Measurements from ENCODE around the gene ZNF385C.

ZNF385C gene

DNA sequence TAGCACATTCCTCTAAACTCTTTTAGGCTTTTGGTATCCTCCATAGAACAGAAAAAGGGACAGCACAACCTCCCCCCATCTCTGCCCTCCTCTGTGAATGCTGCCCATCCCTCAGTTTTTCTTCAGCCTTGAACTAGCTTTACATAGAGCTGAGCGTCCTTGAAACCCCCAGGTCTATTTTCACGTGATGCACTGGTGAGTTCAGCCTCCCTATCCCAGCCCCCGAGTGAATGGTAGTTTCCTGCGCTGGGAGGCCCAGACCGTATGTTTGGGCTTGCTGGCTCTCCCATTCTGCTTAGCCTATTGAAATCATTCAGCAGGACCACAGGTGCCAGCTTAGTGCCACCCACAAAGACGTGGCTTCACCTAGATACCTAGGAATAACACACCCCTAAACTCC is 22.5 kb downstream of the ZNF385C start:
- DNase-seq = no peak

DNA sequence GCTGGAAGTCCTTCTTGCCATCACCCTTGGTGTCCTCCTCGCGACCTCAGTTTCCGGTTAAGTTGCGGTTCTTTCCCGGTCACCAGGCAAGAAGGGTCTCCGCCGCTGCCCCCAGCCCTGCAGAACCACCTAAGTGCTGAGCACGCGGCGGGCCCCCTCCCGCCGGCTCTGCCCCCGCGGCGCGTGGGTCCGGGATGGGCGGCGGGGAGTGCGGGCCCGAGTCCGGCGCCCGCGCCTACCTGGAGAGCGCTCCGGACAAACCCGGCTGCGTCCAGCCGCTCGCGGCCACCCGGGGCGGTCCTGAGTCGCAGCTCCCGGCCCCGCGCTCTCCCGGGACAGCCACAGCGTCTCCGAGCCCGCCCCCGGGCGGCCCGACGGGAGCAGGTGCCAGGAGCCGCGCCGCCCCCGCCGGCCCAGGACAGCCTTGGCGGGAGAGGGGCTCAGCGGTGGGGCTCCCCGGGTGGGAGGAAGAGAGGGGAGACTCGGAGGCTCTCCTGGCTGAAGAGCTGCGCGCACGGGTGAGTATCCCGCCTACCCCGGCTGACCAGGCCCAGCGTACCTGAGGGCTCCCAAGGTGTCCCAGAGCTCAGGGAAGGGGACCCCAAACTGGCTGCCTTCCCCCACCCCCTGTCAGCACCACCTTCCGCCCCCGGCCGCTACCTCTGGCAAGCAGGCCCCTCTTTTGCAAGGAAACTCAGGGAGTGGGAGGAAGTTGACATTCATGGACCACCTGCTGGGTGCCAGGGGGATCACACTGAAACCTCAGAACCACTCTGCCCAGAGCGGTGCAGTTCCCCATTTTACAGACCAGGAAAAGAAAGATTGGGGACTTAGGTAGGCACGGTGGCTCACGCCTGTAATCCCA is 25.7 kb downstream of the ZNF385C start:
- no peak for DNase-seq

- no peak for DNase-seq
These were observed 26.5 kb downstream of the ZNF385C start for GRCh38 chr17:42071810-42072209.

DNA sequence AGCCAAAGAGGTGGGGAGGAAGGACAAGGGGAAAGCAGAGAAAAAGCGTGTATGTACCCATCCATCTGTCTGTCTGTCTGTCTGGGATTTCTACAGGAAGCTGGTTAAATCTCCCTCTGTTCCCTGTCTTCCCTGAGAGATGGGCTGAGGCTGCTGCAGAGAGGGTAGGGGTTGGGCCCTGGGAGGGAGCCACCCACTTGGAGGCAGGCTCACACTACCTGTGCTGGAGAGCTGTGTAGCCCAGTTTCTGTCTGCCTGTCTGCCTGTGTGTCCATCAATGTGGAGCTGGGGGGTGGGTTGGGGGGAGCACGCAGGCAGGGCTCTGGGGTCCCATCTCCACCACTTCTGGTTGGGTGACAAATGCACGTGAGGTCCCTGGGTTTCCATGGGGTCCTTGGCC is 29.3 kb downstream of the ZNF385C start:
- no peak for DNase-seq

- peak in 1 of 2 experiments; percentile 31 for DNase-seq
These were observed 30.7 kb downstream of the ZNF385C start for GRCh38 chr17:42067371-42068091.

DNA sequence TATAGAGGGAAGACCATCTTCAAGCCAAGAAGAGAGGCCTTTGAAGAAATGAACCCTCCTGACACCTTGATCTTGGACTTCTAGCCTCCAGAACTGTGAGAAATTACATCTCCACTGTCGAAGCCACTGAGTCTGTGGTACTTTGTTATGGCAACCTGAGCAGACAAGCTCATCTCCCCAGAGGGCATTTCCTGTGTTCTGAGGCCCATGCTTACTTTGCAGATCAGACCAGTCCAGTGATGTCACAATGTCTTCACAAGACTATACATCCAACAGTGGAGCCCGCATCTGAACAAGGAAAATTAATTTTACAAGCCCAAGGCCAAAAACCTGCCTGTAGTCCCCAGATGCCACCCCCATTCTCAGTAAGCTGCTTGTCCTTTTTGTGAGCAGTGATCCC is 33.1 kb downstream of the ZNF385C start:
- DNase-seq = no peak

DNA sequence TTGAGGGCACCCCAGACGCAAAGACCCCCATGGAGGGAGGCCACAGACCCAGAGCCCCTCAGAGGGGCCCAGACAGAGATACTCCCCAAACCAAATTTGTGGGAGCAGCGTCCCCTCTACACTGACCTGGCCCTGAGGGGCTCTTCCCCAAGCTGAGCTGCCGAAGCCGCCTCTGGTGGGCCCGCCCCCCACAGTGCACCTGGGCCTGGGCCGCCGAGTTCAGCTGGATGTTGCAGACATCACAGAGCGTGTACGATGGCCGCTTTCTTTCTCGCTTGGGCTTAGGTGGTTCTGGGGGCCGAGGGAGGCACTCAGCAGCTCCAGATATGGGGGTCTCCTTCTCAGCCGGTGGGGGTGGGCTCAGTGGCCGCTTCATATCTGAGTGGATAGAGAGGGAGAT is 35.6 kb downstream of the ZNF385C start:
- DNase-seq = no peak

DNA sequence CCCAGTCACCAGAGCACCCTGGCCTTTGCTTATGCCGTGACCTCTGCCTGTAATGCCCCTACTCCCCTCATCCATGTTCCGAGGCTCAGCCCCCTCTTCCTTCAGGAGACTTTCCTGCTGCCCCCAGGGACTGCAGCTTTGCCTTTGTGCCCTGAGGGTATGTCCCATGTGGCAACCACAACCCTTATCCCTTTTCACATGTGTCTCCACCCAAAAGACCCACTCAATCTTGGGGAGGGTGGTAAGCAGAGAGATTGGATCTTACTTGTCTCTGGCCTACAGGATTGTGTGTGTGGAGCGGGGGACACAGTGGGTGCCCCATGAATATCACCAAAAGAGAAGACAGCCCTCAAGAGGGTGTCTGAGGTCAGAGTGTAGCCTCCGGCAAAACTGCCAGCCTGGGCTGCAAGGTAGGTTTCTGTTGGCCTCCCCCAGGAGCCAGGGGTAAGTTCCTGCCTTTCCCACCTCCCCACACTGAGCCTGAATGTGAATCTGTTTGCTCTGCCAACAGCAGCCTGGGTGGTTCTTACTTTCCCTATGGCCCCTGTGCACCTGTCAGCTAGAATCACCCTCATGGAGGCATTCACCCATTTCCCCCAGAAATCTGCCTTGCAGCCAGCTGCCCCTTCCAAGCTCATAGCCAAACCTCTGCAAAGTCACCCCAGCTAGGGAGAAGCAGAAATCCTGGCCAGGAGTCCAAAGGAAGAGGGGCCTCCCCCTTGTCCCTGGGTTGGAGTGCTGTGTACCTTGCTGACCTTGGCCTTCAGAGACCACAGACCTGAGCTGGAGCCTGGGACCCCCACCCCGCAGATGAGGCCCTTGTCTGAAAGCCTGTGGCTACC is 36.4 kb downstream of the ZNF385C start:
- DNase-seq = no peak

DNA sequence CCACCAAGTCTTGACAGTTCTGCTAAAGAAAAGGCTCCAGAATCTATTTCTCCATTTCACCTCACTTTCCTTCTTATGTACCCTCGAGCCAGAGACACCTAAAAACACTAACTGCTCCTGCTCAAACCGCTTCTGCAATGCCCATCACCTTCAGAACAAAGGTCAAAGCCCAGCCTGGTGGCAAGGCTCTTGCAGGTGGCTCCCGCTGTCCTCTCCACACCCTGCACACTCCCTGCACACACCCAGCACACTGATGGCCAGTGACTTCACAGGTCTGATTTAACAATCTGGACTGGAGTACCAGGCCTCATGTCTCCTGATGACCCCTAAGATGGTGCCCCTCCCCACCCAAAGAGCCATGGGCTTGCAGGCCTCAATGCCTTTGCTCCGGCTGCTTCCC is 38.0 kb downstream of the ZNF385C start:
- no peak for DNase-seq

DNA sequence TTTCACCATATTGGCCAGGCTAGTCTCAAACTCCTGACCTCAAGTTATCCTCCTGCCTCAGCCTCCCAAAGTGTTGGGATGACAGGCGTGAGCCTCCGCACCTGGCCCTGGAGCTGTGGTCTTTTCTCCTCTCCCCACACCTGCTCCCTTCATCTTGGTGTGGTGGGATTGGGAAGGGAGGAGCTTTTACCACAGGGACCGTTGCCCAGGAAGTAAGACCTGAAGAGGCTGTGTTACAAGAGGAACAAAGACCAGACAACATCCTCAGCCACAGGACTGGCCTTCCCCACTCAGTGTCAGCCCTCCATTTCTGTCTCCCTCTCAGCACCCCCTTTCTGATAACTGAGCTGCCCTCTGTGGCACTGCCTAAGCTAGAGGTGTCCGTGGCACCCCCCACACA is 38.5 kb downstream of the ZNF385C start:
- no peak for DNase-seq

GRCh38 chr17:42058063-42058462 is 40.2 kb downstream of the ZNF385C start:
- no peak for DNase-seq

- no peak for DNase-seq
These were observed 41.6 kb downstream of the ZNF385C start for GRCh38 chr17:42056635-42057034.

GRCh38 chr17:42055496-42055895 is 42.8 kb downstream of the ZNF385C start:
- no peak for DNase-seq

GRCh38 chr17:42055027-42055426 is 43.2 kb downstream of the ZNF385C start:
- no peak for DNase-seq

GRCh38 chr17:42053731-42054500 is 44.4 kb downstream of the ZNF385C start:
- no peak for DNase-seq

DNA sequence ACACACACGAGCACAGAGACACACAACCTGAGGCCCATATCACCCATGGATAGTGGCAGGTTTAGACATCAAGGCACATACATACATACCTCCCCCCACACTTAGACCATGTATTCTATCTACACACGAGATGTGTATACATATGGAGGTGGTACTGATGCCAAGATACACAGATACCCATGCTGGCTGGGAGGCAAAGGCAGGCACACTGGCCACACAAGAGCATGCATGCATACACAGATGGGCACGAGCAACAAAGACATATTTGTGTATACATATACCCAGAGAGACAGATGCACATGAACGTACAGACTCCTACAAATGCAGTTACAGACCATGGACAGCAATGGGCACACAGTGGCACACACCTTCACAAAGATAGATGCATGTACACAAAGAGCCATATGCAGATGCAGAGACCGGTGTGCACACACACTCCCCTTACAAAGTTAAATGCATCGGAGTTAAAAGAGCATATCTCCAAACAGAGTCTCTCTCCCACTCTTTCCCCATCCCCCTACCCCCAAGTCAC is 45.9 kb downstream of the ZNF385C start:
- DNase-seq = no peak

DNA sequence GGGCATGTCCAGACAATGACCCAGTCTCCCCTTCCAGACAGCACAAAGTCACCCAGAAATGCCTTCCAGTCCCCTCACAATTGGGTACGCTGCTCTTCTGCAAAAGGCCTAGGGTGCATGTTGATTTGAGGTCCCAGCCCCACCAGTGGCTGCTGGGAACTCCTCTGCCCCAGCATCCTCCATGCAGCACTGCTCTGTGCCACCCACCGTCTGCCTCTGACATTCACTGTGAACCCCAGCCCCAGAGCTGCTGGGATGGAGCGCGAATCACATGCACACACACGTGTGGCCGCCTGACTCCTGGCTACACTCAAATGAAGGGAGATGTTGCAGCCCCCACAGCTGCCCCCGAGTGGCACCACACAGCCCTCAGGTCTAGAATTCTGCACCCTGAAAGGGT is 46.6 kb downstream of the ZNF385C start:
- no peak for DNase-seq

GRCh38 chr17:42051013-42051400 is 47.3 kb downstream of the ZNF385C start:
- DNase-seq = no peak

- no peak for DNase-seq
These were observed 47.8 kb downstream of the ZNF385C start, which contains the start of gene C17orf113 for GRCh38 chr17:42050393-42051012. Gene C17orf113 (minus strand): TSS chr17:42050601. CDS start chr17:42043376, 7,225 bp downstream.

GRCh38 chr17:42049834-42050392 is 48.4 kb downstream of the ZNF385C start:
- no peak for DNase-seq

GRCh38 chr17:42047343-42047742 is 50.9 kb downstream of the ZNF385C start:
- DNase-seq = no peak

Data from NCI-H187 (cell line).